ENCODE measurements around the gene SELPLG. TPM values are rescaled to one million over a fixed set of nuclear protein-coding genes. Genes with fewer than 3 reads are reported as not detected.

The SELPLG gene
- total and polyA plus RNA-seq, 2 of the 4 experiments (the other 2 are of a cell fraction): 3.2 to 10.8 TPM

- TF ChIP-seq SMC3 (IDR thresholded peaks at IDR 0.05; ENCODE audit: low read depth, low read length) (no peak), CTCF (conservative IDR thresholded peaks at IDR 0.05; ENCODE audit: low read depth, low read length) (no peak), POLR2A (IDR thresholded peaks at IDR 0.05; ENCODE audit: low read depth, low read length) (no peak), BHLHE40 (IDR thresholded peaks at IDR 0.05; ENCODE audit: low read depth, low read length) (no peak)
Measured at GRCh38 chr12:108603743-108604142, 30.0 kb downstream of the SELPLG start (continued).

- no peak overlapping the region for H3K27ac ChIP-seq (ENCODE audit: insufficient read depth, low read length)
- 100% methylated on average over 3 of the region's 15 CpGs; no CpG with 5 or more reads in 1 of the 2 experiments for WGBS, 2 experiments (ENCODE audit: extremely low coverage in 2 of 2, insufficient read length in 1 of 2)
- peaks cover 4% of the 10 kb centered on the region; the same call in 1 of the 2 replicates for H3K4me1 ChIP-seq (ENCODE audit: control insufficient read depth, insufficient read depth, low read length)
- H4K20me1 ChIP-seq (ENCODE audit: insufficient read depth, low read length): no peaks in the 10 kb centered on the region
- DNase-seq: no peak
- H3K4ac ChIP-seq (ENCODE audit: low read depth, low read length): no peak overlapping the region
- no peaks in the 10 kb centered on the region for H3K27me3 ChIP-seq (ENCODE audit: control insufficient read depth, insufficient read depth, low read length)
- no peak overlapping the region for H4K5ac ChIP-seq (ENCODE audit: low read depth, low read length)
- no peak overlapping the region for H3K14ac ChIP-seq (replicated peaks; ENCODE audit: low read depth, low read length)
- H3K4me3 ChIP-seq (ENCODE audit: insufficient read depth, low read depth, low read length): no peak overlapping the region
- no peak overlapping the region for H2AFZ ChIP-seq (replicated peaks; ENCODE audit: low read length, poor library complexity)
- ChIA-PET POLR2A (ENCODE audit: unreplicated experiment) (no interaction called here), CTCF (no interaction called here)
- no peak overlapping the region for H3K4me2 ChIP-seq (ENCODE audit: low read depth, low read length)
- H3K9ac ChIP-seq (ENCODE audit: low read depth, low read length): no peak overlapping the region
- no peak overlapping the region for H3K18ac ChIP-seq (ENCODE audit: low read depth, low read length)
- H3K56ac ChIP-seq (ENCODE audit: extremely low read depth, insufficient read depth, low read length): no peak overlapping the region
- no peaks in the 10 kb centered on the region for H3K9me1 ChIP-seq (ENCODE audit: insufficient read depth, low read length)
- H3K9me3 ChIP-seq (ENCODE audit: control insufficient read depth, insufficient read depth, low read length): no peaks in the 10 kb centered on the region
- in situ Hi-C loops (cut with MboI; ENCODE audit: low sequenced_read_pairs): no loop called here
- dilution Hi-C loops (cut with HindIII; ENCODE audit: low sequenced_read_pairs, unreplicated experiment): no loop called here
- no peak overlapping the region for H2BK120ac ChIP-seq (ENCODE audit: low read depth, low read length)
- intact Hi-C loops (cut with micrococcal nuclease): no loop called here
- H3K79me1 ChIP-seq (ENCODE audit: low read depth in 1 of 2, low read length in 2 of 2): no peaks in the 10 kb centered on the region
- H4K8ac ChIP-seq (ENCODE audit: low read depth in 2 of 2, low read length in 2 of 2): no peak overlapping the region
- H3K23ac ChIP-seq (ENCODE audit: low read depth, low read length): no peak overlapping the region
- H2BK20ac ChIP-seq (ENCODE audit: low read depth, low read length): no peak overlapping the region
- no peaks in the 10 kb centered on the region for H3K36me3 ChIP-seq (ENCODE audit: control insufficient read depth, insufficient read depth, low read length)
- no peak for ATAC-seq (ENCODE audit: low read depth)
- H2BK5ac ChIP-seq (ENCODE audit: low read depth, low read length, poor library complexity, severe bottlenecking): no peak overlapping the region
- H2AK9ac ChIP-seq (replicated peaks; ENCODE audit: low read depth, low read length, poor library complexity): no peak overlapping the region
- H4K91ac ChIP-seq (ENCODE audit: insufficient read depth, low read depth, low read length): no peak overlapping the region
- BruUV-seq (replicated peaks): no TSS peak
- no peak overlapping the region for H2BK15ac ChIP-seq (ENCODE audit: low read depth, low read length)
- H2AK5ac ChIP-seq (ENCODE audit: low read depth, low read length): no peak overlapping the region
- TF ChIP-seq MAFK (IDR thresholded peaks at IDR 0.05; ENCODE audit: low read depth, low read length) (no peak), CHD1 (IDR thresholded peaks at IDR 0.05; ENCODE audit: low read depth, low read length) (no peak), RCOR1 (IDR thresholded peaks at IDR 0.05; ENCODE audit: insufficient replicate concordance, low read length) (no peak), SMC3 (IDR thresholded peaks at IDR 0.05; ENCODE audit: low read depth, low read length) (no peak), RFX5 (IDR thresholded peaks at IDR 0.05; ENCODE audit: low read depth, low read length) (no peak), NFE2L2 (IDR thresholded peaks at IDR 0.05; ENCODE audit: low read depth, low read length) (no peak), BHLHE40 (IDR thresholded peaks at IDR 0.05; ENCODE audit: low read depth, low read length) (no peak), POLR2A (IDR thresholded peaks at IDR 0.05; ENCODE audit: low read depth, low read length) (no peak), MXI1 (IDR thresholded peaks at IDR 0.05; ENCODE audit: borderline replicate concordance, low read depth, low read length) (no peak), CEBPB (IDR thresholded peaks at IDR 0.05; ENCODE audit: low read depth, low read length) (no peak)
- TF ChIP-seq, protein P1, sequence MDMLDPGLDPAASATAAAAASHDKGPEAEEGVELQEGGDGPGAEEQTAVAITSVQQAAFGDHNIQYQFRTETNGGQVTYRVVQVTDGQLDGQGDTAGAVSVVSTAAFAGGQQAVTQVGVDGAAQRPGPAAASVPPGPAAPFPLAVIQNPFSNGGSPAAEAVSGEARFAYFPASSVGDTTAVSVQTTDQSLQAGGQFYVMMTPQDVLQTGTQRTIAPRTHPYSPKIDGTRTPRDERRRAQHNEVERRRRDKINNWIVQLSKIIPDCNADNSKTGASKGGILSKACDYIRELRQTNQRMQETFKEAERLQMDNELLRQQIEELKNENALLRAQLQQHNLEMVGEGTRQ (IDR thresholded peaks at IDR 0.05; ENCODE audit: low read depth, low read length): no peak
Measured at GRCh38 chr12:108602976-108603704, 30.6 kb downstream of the SELPLG start.

Data from IMR-90 (cell line).